Loucy (cell line): Measurements from ENCODE around the gene FGF11.

Experiments used
- H2AFZ ChIP-seq: fragments of 200-600 bp; sonication (generic); 2 replicates; pipeline ENCODE4 v1.6.0; 2016; ENCODE audit warnings: antibody characterized with exemption, mild to moderate bottlenecking, low read length, moderate library complexity
- H3F3A ChIP-seq: fragments of 200-600 bp; 2 replicates; pipeline ENCODE4 v1.6.0; 2016; ENCODE audit warnings: antibody characterized with exemption, low read depth, mild to moderate bottlenecking
- H3K27me3 ChIP-seq: fragments of 200-600 bp; sonication (generic); 2 replicates; pipeline ENCODE4 v1.6.1; 2014; ENCODE audit warnings: low read length, mild to moderate bottlenecking; ENCODE audit not compliant: insufficient read depth, poor library complexity, severe bottlenecking
- H3K36me3 ChIP-seq: fragments of 200-600 bp; sonication (generic); 2 replicates; pipeline ENCODE4 v1.6.1; 2016; ENCODE audit warnings: low read length; ENCODE audit not compliant: insufficient read depth
- H3K4me1 ChIP-seq: fragments of 200-600 bp; sonication (generic); 2 replicates; pipeline ENCODE4 v1.5.1; 2014; ENCODE audit warnings: low read length, mild to moderate bottlenecking; ENCODE audit not compliant: insufficient read depth, poor library complexity, severe bottlenecking
- H3K4me2 ChIP-seq: fragments of 200-600 bp; sonication (generic); 2 replicates; pipeline ENCODE4 v1.6.0; 2014; ENCODE audit warnings: antibody characterized with exemption, low read length, low read depth, mild to moderate bottlenecking; ENCODE audit not compliant: poor library complexity, severe bottlenecking
- H3K4me3 ChIP-seq: fragments of 200-600 bp; sonication (generic); 2 replicates; pipeline ENCODE4 v1.5.1; 2014; ENCODE audit warnings: low read length, mild to moderate bottlenecking, mixed read lengths; ENCODE audit not compliant: poor library complexity, severe bottlenecking
- H3K79me2 ChIP-seq: fragments of 200-600 bp; sonication (generic); 2 replicates; pipeline ENCODE4 v1.6.1; 2014; ENCODE audit warnings: low read length; ENCODE audit not compliant: insufficient read depth
- H3K9ac ChIP-seq: fragments of 200-600 bp; sonication (generic); 2 replicates; pipeline ENCODE4 v1.6.0; 2014; ENCODE audit warnings: mild to moderate bottlenecking, low read depth, low read length, moderate library complexity; ENCODE audit not compliant: poor library complexity, severe bottlenecking
- H3K9me2 ChIP-seq: fragments of 200-600 bp; sonication (generic); replicated peaks from 2 replicates; pipeline ENCODE4 v1.6.1; 2016; ENCODE audit warnings: low read depth, low read length, mixed read lengths
- H3K9me3 ChIP-seq: fragments of 200-600 bp; sonication (generic); 2 replicates; pipeline ENCODE4 v1.6.1; 2014; ENCODE audit warnings: mild to moderate bottlenecking, antibody characterized with exemption, low read length, low read depth; ENCODE audit not compliant: insufficient read depth
- H4K20me1 ChIP-seq: fragments of 200-600 bp; sonication (generic); 2 replicates; pipeline ENCODE4 v1.6.0; 2014; ENCODE audit warnings: antibody characterized with exemption, low read length, mild to moderate bottlenecking; ENCODE audit not compliant: insufficient read depth, poor library complexity, severe bottlenecking
- EZH2phosphoT487 ChIP-seq: fragments of 200-600 bp; IDR thresholded peaks from 2 replicates; pipeline ENCODE4 v1.6.1; 2018; ENCODE audit warnings: antibody characterized with exemption, mild to moderate bottlenecking, moderate library complexity, borderline replicate concordance
- TF ChIP-seq, protein P1 (sequence below): fragments of 200-600 bp; sonication (generic); conservative IDR thresholded peaks from 2 replicates; pipeline ENCODE4 v1.5.1; 2014; ENCODE audit warnings: mild to moderate bottlenecking, antibody characterized with exemption, low read length

The FGF11 gene

DNA sequence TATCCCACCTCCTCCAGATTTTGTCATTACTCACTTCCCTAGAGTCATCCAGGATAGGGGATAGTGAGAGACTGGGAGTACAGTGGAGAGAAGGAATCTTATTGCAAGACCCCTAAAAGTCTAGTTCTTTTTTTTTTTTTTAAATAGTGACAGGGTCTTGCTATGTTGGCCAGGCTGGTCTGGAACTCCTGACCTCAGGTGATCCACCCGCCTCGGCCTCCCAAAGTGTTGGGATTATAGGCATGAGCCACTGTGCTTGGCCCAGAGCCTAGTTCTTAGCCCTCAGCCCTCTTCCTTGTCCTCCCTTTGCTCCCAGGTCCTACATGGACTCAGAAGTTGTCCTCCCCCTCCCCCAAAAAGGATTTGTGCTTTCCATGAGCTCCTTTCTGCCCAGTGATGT, 2.8 kb downstream of the FGF11 start:
- H3F3A ChIP-seq, result no peaks in the 10 kb centered on the region; the same call in 1 of the 2 replicates
- no peaks in the 10 kb centered on the region for H3K36me3 ChIP-seq
- no peaks in the 10 kb centered on the region for H3K9me2 ChIP-seq
- no peaks in the 10 kb centered on the region for H3K27me3 ChIP-seq
- no peak overlapping the region for H3K4me3 ChIP-seq
- no peak overlapping the region for H3K4me2 ChIP-seq
- no peak overlapping the region for H2AFZ ChIP-seq
- H3K9ac ChIP-seq, result no peak overlapping the region
- H3K4me1 ChIP-seq, result peaks cover 30% of the 10 kb centered on the region
- TF ChIP-seq EZH2phosphoT487, result no peak
- TF ChIP-seq, protein P1, sequence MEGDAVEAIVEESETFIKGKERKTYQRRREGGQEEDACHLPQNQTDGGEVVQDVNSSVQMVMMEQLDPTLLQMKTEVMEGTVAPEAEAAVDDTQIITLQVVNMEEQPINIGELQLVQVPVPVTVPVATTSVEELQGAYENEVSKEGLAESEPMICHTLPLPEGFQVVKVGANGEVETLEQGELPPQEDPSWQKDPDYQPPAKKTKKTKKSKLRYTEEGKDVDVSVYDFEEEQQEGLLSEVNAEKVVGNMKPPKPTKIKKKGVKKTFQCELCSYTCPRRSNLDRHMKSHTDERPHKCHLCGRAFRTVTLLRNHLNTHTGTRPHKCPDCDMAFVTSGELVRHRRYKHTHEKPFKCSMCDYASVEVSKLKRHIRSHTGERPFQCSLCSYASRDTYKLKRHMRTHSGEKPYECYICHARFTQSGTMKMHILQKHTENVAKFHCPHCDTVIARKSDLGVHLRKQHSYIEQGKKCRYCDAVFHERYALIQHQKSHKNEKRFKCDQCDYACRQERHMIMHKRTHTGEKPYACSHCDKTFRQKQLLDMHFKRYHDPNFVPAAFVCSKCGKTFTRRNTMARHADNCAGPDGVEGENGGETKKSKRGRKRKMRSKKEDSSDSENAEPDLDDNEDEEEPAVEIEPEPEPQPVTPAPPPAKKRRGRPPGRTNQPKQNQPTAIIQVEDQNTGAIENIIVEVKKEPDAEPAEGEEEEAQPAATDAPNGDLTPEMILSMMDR, result no peak
- no peaks in the 10 kb centered on the region for H3K9me3 ChIP-seq
- H4K20me1 ChIP-seq, result peaks cover 9% of the 10 kb centered on the region
- peaks cover 28% of the 10 kb centered on the region; the same call in 1 of the 2 replicates for H3K79me2 ChIP-seq

DNA sequence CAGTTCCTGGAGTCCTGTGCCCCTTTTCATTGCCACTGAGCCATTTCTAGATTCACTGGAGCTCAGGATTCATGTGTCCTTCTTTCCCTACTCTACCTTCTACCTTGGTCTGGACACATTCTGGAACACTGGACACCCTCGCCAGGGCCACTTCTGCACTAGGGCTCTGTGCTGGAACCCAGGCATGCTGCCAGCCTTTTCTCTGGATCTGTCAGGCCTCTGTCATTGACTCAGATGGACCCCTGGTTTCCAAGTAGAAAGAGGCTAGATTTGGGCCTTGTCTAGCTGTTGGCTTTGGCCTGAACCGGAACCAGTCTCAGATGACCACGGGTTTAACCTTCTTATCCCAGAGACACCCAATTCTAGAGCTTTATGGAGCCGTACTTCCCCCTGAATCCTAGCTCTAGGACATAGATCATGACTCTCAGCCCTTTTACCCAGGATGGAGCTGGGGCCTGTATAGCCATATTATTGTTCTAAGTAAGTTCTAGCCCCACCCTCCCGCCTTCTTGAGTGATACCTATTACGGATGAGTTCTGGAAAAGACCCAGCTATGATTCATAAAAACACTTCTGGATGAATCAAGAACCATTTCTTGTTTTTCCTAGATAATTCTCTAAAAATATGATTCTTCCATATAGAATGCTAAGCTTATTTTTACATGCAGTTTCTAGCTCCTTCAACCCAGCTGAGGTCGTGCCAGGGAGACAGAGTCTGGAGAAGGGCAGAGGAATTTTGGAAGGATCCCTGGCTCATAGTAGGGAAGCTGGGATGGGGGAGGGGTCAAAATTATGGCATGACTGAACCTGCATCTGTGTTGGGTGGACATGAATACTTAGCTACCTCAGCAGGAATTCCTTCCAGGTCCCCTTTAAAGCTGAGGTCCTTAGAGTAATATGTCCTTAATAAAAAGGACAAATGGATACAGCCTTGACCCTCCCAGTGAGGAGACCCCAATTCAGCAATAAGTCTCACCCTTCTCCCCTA, 4.5 kb downstream of the FGF11 start:
- Histone ChIP-seq H3K79me2 (peaks cover 12% of the 10 kb centered on the region; the same call in 1 of the 2 replicates), H3K27me3 (no peaks in the 10 kb centered on the region), H3K4me2 (peak overlapping the region; percentile 69), H3K4me3 (no peak overlapping the region), H3K36me3 (no peaks in the 10 kb centered on the region), H3K9me2 (no peaks in the 10 kb centered on the region), H4K20me1 (no peaks in the 10 kb centered on the region), H2AFZ (no peak overlapping the region), H3F3A (no peaks in the 10 kb centered on the region), H3K4me1 (peaks cover 17% of the 10 kb centered on the region), H3K9me3 (no peaks in the 10 kb centered on the region), H3K9ac (peak overlapping the region; percentile 60)
- no peak for TF ChIP-seq EZH2phosphoT487
- TF ChIP-seq, protein P1, result no peak

DNA sequence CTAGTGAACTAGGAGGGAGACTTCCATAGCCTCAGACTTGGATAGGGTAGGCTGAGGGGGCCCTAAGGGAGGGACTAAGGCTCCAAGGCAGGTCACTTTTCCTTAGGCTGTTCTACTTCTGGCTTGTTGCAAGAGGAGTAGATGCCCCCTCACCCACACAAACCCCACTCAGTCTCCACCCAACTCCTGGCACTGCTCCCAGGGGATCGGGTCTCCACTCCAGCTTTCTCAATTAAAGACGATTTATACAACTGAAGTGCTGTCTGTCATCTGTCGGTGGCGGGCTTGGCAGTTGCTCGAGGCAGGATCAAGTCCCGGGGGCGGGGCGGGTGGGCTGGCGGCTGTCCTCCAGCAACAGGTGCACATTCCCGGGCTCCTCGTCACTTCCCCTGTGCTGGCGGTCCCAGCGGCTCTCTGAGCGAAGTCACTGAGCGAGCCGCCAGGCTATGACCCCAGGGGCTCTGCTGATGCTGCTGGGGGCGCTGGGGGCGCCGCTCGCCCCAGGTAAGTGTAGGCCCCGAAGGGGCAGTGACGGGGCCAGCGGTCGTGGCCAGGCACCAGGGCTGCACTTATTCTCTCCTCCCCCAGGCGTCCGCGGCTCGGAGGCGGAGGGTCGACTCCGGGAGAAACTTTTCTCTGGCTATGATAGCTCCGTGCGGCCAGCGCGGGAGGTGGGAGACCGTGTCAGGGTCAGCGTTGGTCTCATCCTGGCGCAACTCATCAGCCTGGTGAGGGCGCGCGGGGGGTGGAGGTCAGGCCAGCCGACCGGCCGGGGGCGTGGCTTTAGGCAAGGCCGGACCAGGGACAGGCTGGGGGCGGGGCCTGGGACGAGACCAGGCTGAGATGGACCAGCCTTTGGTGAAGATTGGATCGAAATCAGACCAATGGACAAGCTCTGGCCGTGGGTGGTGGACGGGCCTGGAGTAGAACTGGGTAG, 5.6 kb downstream of the FGF11 start, which contains the start of gene CHRNB1:
Gene CHRNB1 (plus strand): TSS at position 380 of the 937 bp plus-strand sequence. CDS start 67 bp downstream, at position 447.
- Histone ChIP-seq H2AFZ (peak within 1 kb of the TSS; percentile 86), H3K79me2 (peaks cover under 1% of the 10 kb centered on the region; the same call in 1 of the 2 replicates), H4K20me1 (no peaks in the 10 kb centered on the region), H3K4me2 (peak within 1 kb of the TSS; percentile 69), H3K4me1 (peaks cover 12% of the 10 kb centered on the region), H3K36me3 (no peaks in the 10 kb centered on the region), H3F3A (no peaks in the 10 kb centered on the region), H3K9me3 (no peaks in the 10 kb centered on the region), H3K27me3 (no peaks in the 10 kb centered on the region), H3K4me3 (peak within 1 kb of the TSS; percentile 73), H3K9me2 (no peaks in the 10 kb centered on the region), H3K9ac (peak within 1 kb of the TSS; percentile 60)
- TF ChIP-seq, protein P1, result no peak
- TF ChIP-seq EZH2phosphoT487, result no peak
